GM18858 (cell line): ENCODE data around the gene NAP1L4.

ENCODE experiments used
- ATAC-seq: cut with Tn5 transposase; IDR thresholded peaks from one replicate; pipeline ENCODE4 v1.9.1; 2021; ENCODE audit not compliant: unreplicated experiment

Gene NAP1L4

GRCh38 chr11:3010521-3011275 lies 18.6 kb upstream of the NAP1L4 start:
- no peak for ATAC-seq

GRCh38 chr11:3010004-3010403 lies 17.9 kb upstream of the NAP1L4 start:
- ATAC-seq: no peak

GRCh38 chr11:3009481-3009880 lies 17.4 kb upstream of the NAP1L4 start:
- ATAC-seq: no peak

GRCh38 chr11:3008746-3009336 lies 16.7 kb upstream of the NAP1L4 start:
- ATAC-seq: no peak

- ATAC-seq: no peak
These were observed 15.4 kb upstream of the NAP1L4 start for GRCh38 chr11:3007404-3008010.

- no peak for ATAC-seq
These were observed 14.6 kb upstream of the NAP1L4 start for GRCh38 chr11:3006505-3007260.

GRCh38 chr11:3004481-3004880 lies 12.4 kb upstream of the NAP1L4 start:
- ATAC-seq: no peak

GRCh38 chr11:3003396-3004231 lies 11.5 kb upstream of the NAP1L4 start:
- ATAC-seq: no peak

- no peak for ATAC-seq
These were observed 10.7 kb upstream of the NAP1L4 start for GRCh38 chr11:3002871-3003270.

GRCh38 chr11:3002351-3002861 lies 10.3 kb upstream of the NAP1L4 start:
- ATAC-seq: no peak

GRCh38 chr11:3001496-3001895 lies 9.4 kb upstream of the NAP1L4 start:
- no peak for ATAC-seq

- no peak for ATAC-seq
These were observed 8.2 kb upstream of the NAP1L4 start for GRCh38 chr11:3000032-3000961.

- no peak for ATAC-seq
These were observed 7.4 kb upstream of the NAP1L4 start for GRCh38 chr11:2999464-2999998.

- no peak for ATAC-seq
These were observed 6.1 kb upstream of the NAP1L4 start for GRCh38 chr11:2998073-2998850.

- ATAC-seq: no peak
These were observed 5.3 kb upstream of the NAP1L4 start for GRCh38 chr11:2997406-2997805.

GRCh38 chr11:2996976-2997375 lies 4.8 kb upstream of the NAP1L4 start:
- ATAC-seq: no peak

GRCh38 chr11:2995893-2996554 lies 3.9 kb upstream of the NAP1L4 start:
- no peak for ATAC-seq

- no peak for ATAC-seq
These were observed 3.0 kb upstream of the NAP1L4 start for GRCh38 chr11:2995031-2995561.
